ENCODE data around the gene DRD2.

DRD2 gene

GRCh38 chr11:113363406-113363805 lies 111.8 kb downstream of the DRD2 start:
- no peak for DNase-seq
